CD4-positive, alpha-beta T cell (primary cell): ENCODE data around the gene CDIPT. TPM values are rescaled to one million over a fixed set of nuclear protein-coding genes. Genes with fewer than 3 reads are reported as not detected.
"Not testable (repeated sequence)": the region's sequence is repeated elsewhere in the genome, so short reads cannot be mapped to it uniquely, and the experiment has no call there.

Experiments
- ATAC-seq: fragments of 200-7000 bp; cut with Tn5 transposase; one replicate; pipeline ENCODE4 v1.10.0; 2022; ENCODE audit warnings: mild to moderate bottlenecking; ENCODE audit not compliant: poor library complexity
- CTCF ChIA-PET: fragments of 350-600 bp; sonication (Branson Sonifier 250); formaldehyde crosslinking; loops from one replicate; lab custom pipeline; 2021; ENCODE audit warnings: antibody characterized with exemption, inconsistent platforms; lab: Charles Lee
- POLR2A ChIA-PET: fragments of 350-600 bp; sonication (Branson Sonifier 250); formaldehyde crosslinking; loops from one replicate; lab custom pipeline; 2021; ENCODE audit warnings: antibody characterized with exemption, inconsistent platforms; lab: Charles Lee
- DNase-seq, 14 experiments: peaks; one replicate each; pipeline ENCODE4 v3.0.0-alpha.2; 2013 to 2020; ENCODE audit warnings: mixed read lengths in 2 of 14
- H3K27ac ChIP-seq, 2 donors: one replicate each; pipeline versions ENCODE4 v1.5.1 to v1.7.0; 2013; ENCODE audit warnings: low read length in 2 of 2, low read depth in 1 of 2, mild to moderate bottlenecking in 1 of 2
- H3K27me3 ChIP-seq, 2 experiments: 1 replicate in 1 of 2; 2 replicates in 1 of 2; pipeline versions ENCODE4 v1.6.1 to v1.7.0; 2013; ENCODE audit warnings: low read length in 2 of 2, control low read depth in 1 of 2, mild to moderate bottlenecking in 1 of 2, moderate library complexity in 1 of 2; ENCODE audit not compliant: insufficient read depth in 2 of 2, control insufficient read depth in 1 of 2
- H3K36me3 ChIP-seq: one replicate; pipeline ENCODE4 v1.6.1; 2013; ENCODE audit warnings: low read length, control low read depth; ENCODE audit not compliant: insufficient read depth
- H3K4me1 ChIP-seq: one replicate; pipeline ENCODE4 v1.6.1; 2013; ENCODE audit warnings: low read length, control low read depth; ENCODE audit not compliant: insufficient read depth
- H3K4me3 ChIP-seq: one replicate; pipeline ENCODE4 v1.5.1; 2013; ENCODE audit warnings: mild to moderate bottlenecking, low read length, moderate library complexity
- H3K9me3 ChIP-seq, 2 experiments: 1 replicate in 1 of 2; 2 replicates in 1 of 2; pipeline versions ENCODE4 v1.6.1 to v1.7.0; 2013; ENCODE audit warnings: low read length in 2 of 2, mild to moderate bottlenecking in 2 of 2, control low read depth in 1 of 2, moderate library complexity in 1 of 2; ENCODE audit not compliant: control insufficient read depth in 1 of 2, insufficient read depth in 1 of 2
- H3K27ac Mint-ChIP-seq: one replicate; pipeline ENCODE4 v1.8.0; 2020; ENCODE audit warnings: mixed read lengths
- H3K27me3 Mint-ChIP-seq: one replicate; pipeline ENCODE4 v1.8.0; 2021; ENCODE audit warnings: mixed read lengths
- H3K36me3 Mint-ChIP-seq: one replicate; pipeline ENCODE4 v1.8.0; 2021; ENCODE audit warnings: low read depth, mixed read lengths
- H3K4me1 Mint-ChIP-seq: one replicate; pipeline ENCODE4 v1.8.0; 2021; ENCODE audit warnings: low read depth, mixed read lengths
- H3K4me3 Mint-ChIP-seq: one replicate; pipeline ENCODE4 v1.8.0; 2020; ENCODE audit warnings: mild to moderate bottlenecking, mixed read lengths
- H3K9me3 Mint-ChIP-seq: one replicate; pipeline ENCODE4 v1.8.0; 2020; ENCODE audit warnings: mixed read lengths
- CTCF ChIP-seq: fragments of 200-600 bp; IDR thresholded peaks from one replicate; pipeline ENCODE4 v1.8.0; 2022; ENCODE audit warnings: antibody characterized with exemption, mild to moderate bottlenecking
- intact Hi-C, 2 experiments: fragments of 100-400 bp; cut with DNase I in 1 of 2; cut with micrococcal nuclease in 1 of 2; formaldehyde crosslinking; loops; one replicate each; pipeline versions ENCODE4 v1.15.1 to v1.9.0; 2023 to 2025; cut with DNase I, micrococcal nuclease
- total RNA-seq, 174 experiments: library from RNA in 2 of 174; stranded (reverse) in 2 of 174; gene quantifications; one replicate each; pipeline ENCODE4 v1.2.3 and lab custom pipeline; 2021 to 2026

Gene CDIPT
- total RNA-seq, 2 experiments from 2014 or later: 25.7 to 27.0 TPM

GRCh38 chr16:29875206-29875605 lies 12.2 kb upstream of the CDIPT start:
- intact Hi-C loops: no loop called here
- POLR2A ChIA-PET: no interaction called here

DNA sequence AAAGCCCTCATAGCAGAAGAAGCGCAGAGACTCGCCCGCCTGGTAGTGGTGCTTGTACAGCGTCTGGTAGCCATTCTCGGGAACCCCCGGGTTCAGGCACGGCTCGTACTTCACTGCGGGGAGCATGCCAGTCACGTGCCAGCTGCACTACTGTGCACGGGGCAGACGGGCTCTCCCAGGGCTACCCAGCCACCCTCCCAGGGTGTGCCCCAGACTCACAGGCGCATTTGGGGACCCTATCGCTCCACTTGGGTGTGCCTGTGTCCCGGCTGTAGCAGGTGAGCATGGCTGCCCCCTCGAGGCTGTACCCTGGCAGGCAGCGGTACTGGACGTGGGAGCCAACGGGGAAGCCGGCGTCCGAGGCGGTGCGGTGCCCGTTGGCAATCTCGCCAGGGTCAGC lies 10.3 kb upstream of the CDIPT start:
- POLR2A ChIA-PET: no interaction called here
- H3K36me3 Mint-ChIP-seq: no peaks in the 10 kb centered on the region
- ATAC-seq (no peak), DNase-seq (no peak)
- H3K9me3 Mint-ChIP-seq: no peaks in the 10 kb centered on the region
- no peak for TF ChIP-seq CTCF
- intact Hi-C loops: no loop called here
- H3K4me3 ChIP-seq: no peak overlapping the region
- peaks cover 21 to 23% of the 10 kb centered on the region in 2 experiments for H3K27me3 ChIP-seq
- no peak overlapping the region for H3K27ac Mint-ChIP-seq
- peaks cover 18% of the 10 kb centered on the region for H3K4me1 Mint-ChIP-seq
- H3K36me3 ChIP-seq: no peaks in the 10 kb centered on the region
- peaks cover 0 to 10% of the 10 kb centered on the region in 2 experiments for H3K9me3 ChIP-seq
- H3K27me3 Mint-ChIP-seq: peaks cover 18% of the 10 kb centered on the region
- H3K27ac ChIP-seq: no peak overlapping the region
- CTCF ChIA-PET: no interaction called here
- no peak overlapping the region for H3K4me3 Mint-ChIP-seq
- H3K4me1 ChIP-seq: peaks cover 20% of the 10 kb centered on the region

More at GRCh38 chr16:29875206-29875605, 12.2 kb upstream of the CDIPT start:
- Histone ChIP-seq H3K4me3 (no peak overlapping the region), H3K9me3 (peaks cover 0 to 10% of the 10 kb centered on the region in 2 experiments), H3K4me1 (peaks cover 20% of the 10 kb centered on the region), H3K27ac (no peak overlapping the region), H3K36me3 (no peaks in the 10 kb centered on the region), H3K27me3 (peaks cover 23 to 26% of the 10 kb centered on the region in 2 experiments)
- CTCF ChIA-PET: no interaction called here
- ATAC-seq: no peak
- DNase-seq: no peak
- no peak for TF ChIP-seq CTCF
- H3K4me3 Mint-ChIP-seq: no peak overlapping the region
- H3K36me3 Mint-ChIP-seq: no peaks in the 10 kb centered on the region
- no peaks in the 10 kb centered on the region for H3K9me3 Mint-ChIP-seq
- no peak overlapping the region for H3K27ac Mint-ChIP-seq
- peaks cover 18% of the 10 kb centered on the region for H3K4me1 Mint-ChIP-seq
- peaks cover 23% of the 10 kb centered on the region for H3K27me3 Mint-ChIP-seq

GRCh38 chr16:29871822-29872546 lies 9.0 kb upstream of the CDIPT start:
- POLR2A ChIA-PET: no interaction called here
- no peak for ATAC-seq
- Histone ChIP-seq H3K4me3 (no peak overlapping the region), H3K27ac (no peak overlapping the region), H3K9me3 (peaks cover 0 to 3% of the 10 kb centered on the region in 2 experiments), H3K27me3 (peaks cover 10 to 11% of the 10 kb centered on the region in 2 experiments), H3K36me3 (no peaks in the 10 kb centered on the region), H3K4me1 (peaks cover 10% of the 10 kb centered on the region)
- no peak overlapping the region for H3K4me3 Mint-ChIP-seq
- TF ChIP-seq CTCF: no peak
- CTCF ChIA-PET: interaction anchor here (0.6 kb wide), 1 partner anchor 152 kb away, joined by 4 read pairs; no protein-coding TSS in a partner anchor
- peaks cover 8% of the 10 kb centered on the region for H3K27me3 Mint-ChIP-seq
- H3K36me3 Mint-ChIP-seq: no peaks in the 10 kb centered on the region
- intact Hi-C loops: no loop called here
- DNase-seq: no peak
- H3K4me1 Mint-ChIP-seq: peaks cover 7% of the 10 kb centered on the region
- no peak overlapping the region for H3K27ac Mint-ChIP-seq
- no peaks in the 10 kb centered on the region for H3K9me3 Mint-ChIP-seq

DNA sequence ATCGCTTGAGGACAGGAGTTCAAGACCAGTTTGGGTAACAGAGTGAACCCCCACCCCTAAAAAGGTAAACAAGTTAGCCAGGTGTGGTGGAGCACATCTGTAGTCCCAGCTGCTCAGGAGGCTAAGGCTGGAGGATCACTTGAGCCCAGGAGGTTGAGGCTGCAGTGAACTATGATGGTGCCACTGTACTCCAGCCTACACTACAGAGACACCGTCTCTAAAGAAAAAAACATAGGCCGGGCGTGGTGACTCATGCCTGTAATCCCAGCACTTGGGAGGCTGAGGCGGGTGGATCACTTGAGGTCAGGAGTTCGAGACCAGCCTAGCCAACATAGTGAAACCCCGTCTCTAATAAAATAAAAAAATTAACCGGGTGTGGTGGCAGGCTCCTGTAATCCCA lies 6.0 kb upstream of the CDIPT start:
- H3K4me3 Mint-ChIP-seq, H3K4me1 Mint-ChIP-seq, DNase-seq, intact Hi-C loops, H3K4me3 ChIP-seq, H3K36me3 ChIP-seq, ATAC-seq, H3K27me3 Mint-ChIP-seq, H3K9me3 Mint-ChIP-seq, POLR2A ChIA-PET, H3K4me1 ChIP-seq, H3K27ac Mint-ChIP-seq, H3K27ac ChIP-seq, H3K27me3 ChIP-seq, H3K36me3 Mint-ChIP-seq, H3K9me3 ChIP-seq: not testable (repeated sequence)
- CTCF ChIA-PET: interaction anchor here (1.1 kb wide), 1 partner anchor 20 kb away, joined by 3 read pairs; no protein-coding TSS in a partner anchor
